ENCODE measurements around the gene MAGI2. TPM values are rescaled to one million over a fixed set of nuclear protein-coding genes. Genes with fewer than 3 reads are reported as not detected.

The MAGI2 gene
- total and polyA plus RNA-seq, 8 donors: 6.1 to 9.2 (median 7.1) TPM

GRCh38 chr7:78386520-78386919 lies 1066.9 kb downstream of the MAGI2 start:
- Histone ChIP-seq H3K36me3 (no peaks in the 10 kb centered on the region), H3K27ac (no peak overlapping the region), H3K4me3 (no peak overlapping the region), H3K9me3 (no peaks in the 10 kb centered on the region), H3K4me1 (no peaks in the 10 kb centered on the region), H3K27me3 (no peaks in the 10 kb centered on the region)
- intact Hi-C loops (cut with DNase I): no loop called here
- no peak for ATAC-seq
- TF ChIP-seq CTCF (IDR thresholded peaks at IDR 0.05): no peak
- no peak for DNase-seq

- Histone ChIP-seq H3K36me3 (no peaks in the 10 kb centered on the region), H3K4me1 (no peaks in the 10 kb centered on the region), H3K27me3 (no peaks in the 10 kb centered on the region), H3K27ac (no peak overlapping the region), H3K9me3 (no peaks in the 10 kb centered on the region), H3K4me3 (no peak overlapping the region)
- DNase-seq (no peak), ATAC-seq (no peak)
- TF ChIP-seq CTCF (IDR thresholded peaks at IDR 0.05): no peak
- intact Hi-C loops (cut with DNase I): no loop called here
Observed at GRCh38 chr7:78383096-78383880, 1070.2 kb downstream of the MAGI2 start.

GRCh38 chr7:78379148-78379547 lies 1074.3 kb downstream of the MAGI2 start:
- no peak for DNase-seq
- H3K36me3 ChIP-seq: no peaks in the 10 kb centered on the region
- H3K27me3 ChIP-seq: no peaks in the 10 kb centered on the region
- intact Hi-C loops (cut with DNase I): no loop called here
- ATAC-seq: no peak
- no peak overlapping the region for H3K4me3 ChIP-seq
- H3K4me1 ChIP-seq: no peaks in the 10 kb centered on the region
- no peaks in the 10 kb centered on the region for H3K9me3 ChIP-seq
- H3K27ac ChIP-seq: no peak overlapping the region
- no peak for TF ChIP-seq CTCF (IDR thresholded peaks at IDR 0.05)

GRCh38 chr7:78377532-78377931 lies 1075.9 kb downstream of the MAGI2 start:
- Histone ChIP-seq H3K27ac (no peak overlapping the region), H3K4me3 (no peak overlapping the region), H3K4me1 (no peaks in the 10 kb centered on the region), H3K36me3 (no peaks in the 10 kb centered on the region), H3K9me3 (no peaks in the 10 kb centered on the region), H3K27me3 (no peaks in the 10 kb centered on the region)
- TF ChIP-seq CTCF (IDR thresholded peaks at IDR 0.05): no peak
- ATAC-seq (no peak), DNase-seq (no peak)
- intact Hi-C loops (cut with DNase I): no loop called here

- H3K27ac ChIP-seq: no peak overlapping the region
- H3K4me3 ChIP-seq: no peak overlapping the region
- H3K36me3 ChIP-seq: no peaks in the 10 kb centered on the region
- no peaks in the 10 kb centered on the region for H3K4me1 ChIP-seq
- ATAC-seq (no peak), DNase-seq (no peak)
- intact Hi-C loops (cut with DNase I): no loop called here
- no peak for TF ChIP-seq CTCF (IDR thresholded peaks at IDR 0.05)
- no peaks in the 10 kb centered on the region for H3K27me3 ChIP-seq
- no peaks in the 10 kb centered on the region for H3K9me3 ChIP-seq
Observed at GRCh38 chr7:78370936-78371335, 1082.5 kb downstream of the MAGI2 start.

Measured in left lung (tissue), 10 donors.